Measurements from ENCODE around the gene CHST6.
"Not testable (repeated sequence)": the region's sequence is repeated elsewhere in the genome, so short reads cannot be mapped to it uniquely, and the experiment has no call there.

CHST6 gene

DNA sequence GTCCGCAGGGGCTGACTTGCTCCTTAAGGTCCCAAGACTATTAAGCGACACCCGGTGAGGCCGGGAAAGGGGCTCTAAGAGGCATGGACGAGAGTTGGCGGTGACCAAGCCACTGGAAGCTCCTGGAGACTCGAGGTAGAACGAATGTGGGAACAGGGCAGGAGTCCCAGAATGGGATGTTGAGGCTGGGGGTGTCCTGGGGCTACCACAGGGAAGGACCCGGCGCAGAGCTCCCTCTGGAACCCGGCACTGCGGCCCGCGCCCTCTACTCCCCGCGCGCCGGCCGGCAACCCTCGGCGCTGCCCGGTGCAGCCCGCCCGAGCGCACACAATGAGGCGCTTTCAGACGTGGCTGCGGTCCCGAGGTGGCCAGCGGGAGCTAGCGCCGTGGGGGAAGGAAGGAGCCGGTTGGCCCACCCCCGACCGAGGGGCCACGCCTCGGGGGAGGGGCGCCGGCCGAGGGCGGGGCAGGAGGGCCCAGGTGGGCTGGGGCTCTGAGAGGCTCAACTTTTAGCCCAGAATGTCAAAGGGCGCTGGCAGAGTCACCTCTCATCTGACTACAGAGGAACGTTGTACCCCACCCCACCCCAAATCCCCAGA, at the start of gene CHST6:
TSS of gene CHST6 (minus strand) at position 366 of the 599 bp plus-strand sequence. CDS start 15,613 bp downstream, outside the sequence.
- DNase-seq, result peak in 50 of 56 donors; percentile 12 to 89 (median 63)

DNA sequence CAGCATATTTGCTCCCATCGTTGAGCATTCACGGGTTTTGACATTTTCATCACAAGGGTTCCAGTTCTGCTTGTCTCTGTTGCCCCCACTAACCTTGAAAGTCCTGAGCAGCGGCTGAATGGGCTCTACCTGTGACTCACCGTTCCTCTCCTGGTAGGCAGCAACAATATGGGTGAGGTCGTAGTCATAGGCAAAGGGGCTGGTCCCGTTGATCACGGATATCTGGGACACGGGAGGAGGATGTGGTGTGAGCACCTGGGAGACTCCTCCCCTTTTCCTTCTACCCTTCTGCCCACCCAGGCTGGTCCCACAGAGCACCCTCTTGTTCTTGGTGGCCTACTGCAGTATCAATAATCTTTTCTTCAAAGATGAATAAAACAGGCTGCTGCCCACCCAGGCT, 47.2 kb upstream of the CHST6 start:
- not testable (repeated sequence) for DNase-seq

DNA sequence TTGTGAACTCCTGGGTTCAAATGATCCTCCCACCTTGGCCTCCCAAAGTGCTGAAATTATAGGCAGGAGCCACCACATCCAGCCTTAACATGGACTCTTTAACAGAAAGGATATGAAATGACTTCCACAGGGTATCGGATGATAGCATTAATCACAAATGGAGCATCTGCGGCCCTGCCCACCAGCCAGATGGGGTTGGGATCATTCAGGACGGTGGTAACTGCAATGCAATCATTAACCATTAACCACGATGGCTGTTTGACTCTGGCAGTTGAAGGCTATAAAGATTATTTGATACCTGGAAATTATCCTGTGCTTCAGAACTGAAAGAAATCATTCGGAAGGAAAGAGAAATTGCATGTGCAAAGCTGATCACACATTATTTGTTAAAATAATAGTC, 46.0 kb upstream of the CHST6 start:
- DNase-seq, result no peak

DNA sequence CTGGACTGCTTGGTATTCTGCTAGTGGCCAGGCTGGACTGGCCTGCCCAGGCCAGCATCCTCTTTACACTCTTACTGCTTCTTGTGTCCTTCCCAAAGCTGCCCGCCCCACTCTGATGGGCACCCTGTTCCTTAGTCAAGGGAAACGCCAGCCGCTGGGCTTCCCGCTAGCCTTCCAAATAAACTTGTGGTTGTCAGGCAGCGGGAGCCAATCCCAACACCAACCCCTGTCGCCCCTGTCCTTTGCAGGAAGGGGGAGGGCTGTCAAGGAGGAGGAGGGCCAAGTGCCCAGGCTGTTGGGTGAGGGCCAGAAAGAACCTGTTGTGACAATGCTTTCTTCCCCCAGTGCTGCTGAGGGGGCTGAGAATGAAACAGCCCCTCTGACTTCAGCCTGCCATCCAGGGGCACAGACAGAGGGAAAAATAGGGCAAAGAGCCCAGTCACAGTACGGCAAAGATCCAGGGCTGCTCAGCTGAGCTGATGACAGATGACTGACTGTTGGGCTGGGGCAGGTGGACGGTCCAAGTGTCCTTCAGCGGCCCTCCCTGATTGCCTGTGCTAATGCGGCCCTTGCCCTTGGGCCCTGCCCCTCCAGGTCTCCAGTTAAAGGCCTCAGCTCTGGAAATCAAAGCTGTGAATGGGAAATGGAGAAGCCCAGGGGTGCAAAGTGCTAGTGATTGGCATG, 43.8 kb upstream of the CHST6 start:
- DNase-seq, result peak in 22 of 56 donors; percentile 0 to 48 (median 10)

DNA sequence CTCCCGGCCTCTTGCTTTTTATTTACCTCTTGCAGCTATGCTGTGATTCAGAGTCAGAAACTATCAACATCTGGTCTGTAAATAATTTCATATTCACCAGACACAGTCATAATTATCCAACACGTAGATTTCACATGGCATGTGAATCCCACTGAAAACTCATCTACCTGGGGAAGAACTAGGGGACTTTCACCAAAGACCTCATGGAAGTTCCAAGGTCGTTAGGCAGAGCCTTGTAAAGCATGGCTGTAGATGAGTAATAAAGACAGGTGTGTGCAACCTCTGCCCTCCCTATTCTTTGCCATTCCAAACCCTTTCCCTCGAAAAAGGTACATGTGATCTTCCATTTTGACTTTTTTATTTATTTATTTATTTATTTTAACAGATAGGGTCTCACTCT, 42.5 kb upstream of the CHST6 start:
- DNase-seq, result no peak

DNA sequence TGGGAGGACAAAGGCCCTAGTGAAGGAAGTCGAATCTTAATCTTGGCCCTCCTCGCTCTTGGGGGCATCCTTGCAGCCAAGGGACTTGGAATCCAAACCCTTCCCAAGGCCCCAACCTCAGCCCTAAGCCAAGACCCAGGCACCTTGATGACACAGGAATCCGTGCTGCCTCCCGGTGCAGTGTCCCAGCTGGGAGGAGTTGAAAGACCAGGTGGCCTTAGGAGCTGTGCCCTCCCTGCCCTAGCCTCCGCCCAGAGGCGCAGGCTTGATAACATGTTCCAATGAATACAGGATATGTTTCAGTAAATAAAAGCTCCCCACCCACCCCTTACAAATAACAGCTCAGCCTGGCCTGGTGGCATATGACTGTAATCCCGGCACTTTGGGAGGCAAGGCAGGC, 40.7 kb upstream of the CHST6 start, which contains the start of gene CHST5:
TSS of gene CHST5 (minus strand) at position 208 of the 400 bp plus-strand sequence. CDS start 5,724 bp downstream, outside the sequence.
- DNase-seq, result no peak

DNA sequence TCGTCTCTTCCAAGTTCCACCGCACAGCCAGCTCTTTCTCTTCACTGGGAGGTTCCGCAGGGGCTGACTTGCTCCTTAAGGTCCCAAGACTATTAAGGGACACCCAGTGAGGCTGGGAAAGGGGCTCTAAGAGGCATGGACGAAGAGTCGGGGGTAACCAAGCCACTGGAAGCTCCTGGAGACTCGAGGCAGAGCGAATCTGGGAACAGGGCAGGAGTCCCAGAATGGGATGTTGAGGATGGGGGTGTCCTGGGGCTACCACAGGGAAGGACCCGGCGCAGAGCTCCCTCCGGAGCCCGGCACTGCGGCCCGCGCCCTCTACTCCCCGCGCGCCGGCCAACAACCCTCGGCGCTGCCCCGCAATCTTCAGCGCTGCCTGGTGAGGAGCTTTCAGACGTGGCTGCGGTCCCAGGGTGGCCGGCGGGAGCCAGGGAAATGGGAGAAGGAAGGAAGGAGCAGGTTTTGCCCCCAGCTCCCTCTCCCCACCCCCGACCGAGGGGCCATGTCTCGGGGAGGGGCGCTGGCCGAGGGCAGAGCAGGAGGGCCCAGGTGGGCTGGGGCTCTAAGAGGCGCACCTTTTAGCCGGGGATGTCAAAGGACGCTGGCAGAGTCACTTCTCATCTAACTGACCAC, 40.1 kb upstream of the CHST6 start:
- peak in 1 of 56 donors; percentile 20 for DNase-seq

DNA sequence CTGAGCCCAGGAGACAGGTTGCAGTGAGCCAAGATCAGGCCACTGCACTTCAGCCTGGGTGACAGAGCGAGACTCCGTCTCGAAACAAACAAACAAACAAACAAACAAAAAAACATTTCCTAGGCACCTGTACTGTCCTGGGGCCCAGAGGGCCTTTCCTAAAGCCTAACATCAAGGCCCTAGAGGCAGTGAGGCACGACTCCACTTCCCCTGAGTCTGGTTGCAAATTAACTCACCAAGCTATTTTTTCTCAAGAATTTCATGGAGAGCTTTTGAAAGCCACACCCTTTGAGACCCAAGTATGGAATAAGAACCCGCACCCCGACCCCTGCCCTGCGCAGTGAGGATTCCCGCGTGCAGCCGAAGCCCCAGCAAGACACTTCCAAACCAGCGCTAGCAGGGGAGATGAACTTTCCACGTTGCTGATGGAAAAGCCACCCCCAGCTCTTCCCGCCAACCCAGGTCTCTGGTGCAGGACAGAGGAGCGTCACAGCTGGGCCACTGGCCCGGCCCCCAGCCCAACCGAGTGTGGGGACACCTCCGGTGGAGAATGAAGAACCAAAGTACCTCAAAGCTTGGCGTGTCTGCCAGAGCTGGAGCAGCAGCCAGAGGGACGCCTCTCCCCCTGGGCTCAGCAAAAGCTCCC, 39.4 kb upstream of the CHST6 start:
- no peak for DNase-seq

DNA sequence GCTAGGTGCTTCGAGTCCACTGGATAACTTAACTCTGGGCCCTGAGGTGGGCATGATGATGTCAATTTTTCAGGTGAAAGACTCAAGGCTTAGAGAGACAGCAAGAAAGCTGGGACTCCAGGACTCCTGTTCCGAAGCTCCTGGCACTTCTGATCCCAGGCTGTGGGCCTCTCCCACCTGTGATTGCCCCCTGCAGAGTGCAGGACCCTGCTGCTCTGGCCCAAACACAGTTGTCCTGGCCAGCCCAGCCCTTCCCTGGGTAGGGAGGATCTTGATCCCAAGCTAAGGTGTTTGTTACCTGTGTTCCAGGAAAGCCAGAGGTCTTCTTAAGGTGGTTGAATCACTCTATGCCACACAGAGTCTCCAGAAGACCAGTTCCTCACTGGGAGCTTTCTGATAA, 37.5 kb upstream of the CHST6 start:
- DNase-seq, result no peak

DNA sequence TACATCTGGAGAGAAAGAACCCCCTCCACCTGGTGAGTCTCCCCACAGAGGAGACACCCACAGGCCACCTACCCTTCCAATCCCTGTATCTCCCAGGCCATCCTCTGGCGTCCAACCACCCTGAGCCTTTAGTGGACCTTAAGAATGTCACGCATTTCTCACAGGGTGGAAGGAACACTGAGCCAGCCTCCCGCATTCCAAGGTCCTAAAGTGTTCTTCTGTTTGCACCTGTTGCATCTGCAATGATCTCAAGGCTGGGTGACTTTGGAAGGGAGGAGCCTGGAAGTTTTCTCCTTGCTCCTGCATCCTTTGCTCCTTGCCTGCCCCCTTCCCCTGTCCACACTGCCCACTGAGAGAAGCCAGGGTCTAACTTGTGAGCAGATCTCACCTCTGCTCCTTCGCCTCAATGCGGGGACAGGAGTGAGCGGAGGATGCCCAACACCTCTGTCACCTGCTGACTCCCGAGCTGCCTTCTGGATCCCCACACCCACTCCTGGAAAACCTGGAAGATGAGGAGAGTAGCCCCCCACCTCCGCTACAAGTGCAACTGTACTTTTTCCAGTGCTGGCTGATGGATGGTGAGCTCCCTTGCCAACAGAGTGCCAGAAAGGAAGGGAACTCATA, 37.0 kb upstream of the CHST6 start:
- no peak for DNase-seq

DNA sequence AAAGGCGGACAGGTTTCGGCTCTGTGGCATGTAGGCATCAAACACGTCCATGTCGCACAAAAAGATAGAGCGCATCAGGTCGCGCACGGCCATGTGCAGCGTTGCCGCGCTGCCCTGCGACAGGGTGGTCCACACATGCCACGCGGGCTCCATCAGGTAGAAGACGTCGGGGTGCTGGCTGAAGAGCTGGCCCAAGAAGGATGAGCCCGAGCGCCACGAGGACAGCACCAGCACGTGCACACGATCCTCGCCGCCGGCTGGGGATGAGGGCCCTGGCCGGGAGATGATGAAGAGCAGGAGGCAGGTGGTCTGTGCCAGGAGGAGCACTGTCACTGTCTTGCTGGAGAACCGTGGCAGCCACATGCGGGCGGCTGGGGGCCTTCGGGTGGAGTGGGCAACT, 34.7 kb upstream of the CHST6 start:
- no peak for DNase-seq

DNA sequence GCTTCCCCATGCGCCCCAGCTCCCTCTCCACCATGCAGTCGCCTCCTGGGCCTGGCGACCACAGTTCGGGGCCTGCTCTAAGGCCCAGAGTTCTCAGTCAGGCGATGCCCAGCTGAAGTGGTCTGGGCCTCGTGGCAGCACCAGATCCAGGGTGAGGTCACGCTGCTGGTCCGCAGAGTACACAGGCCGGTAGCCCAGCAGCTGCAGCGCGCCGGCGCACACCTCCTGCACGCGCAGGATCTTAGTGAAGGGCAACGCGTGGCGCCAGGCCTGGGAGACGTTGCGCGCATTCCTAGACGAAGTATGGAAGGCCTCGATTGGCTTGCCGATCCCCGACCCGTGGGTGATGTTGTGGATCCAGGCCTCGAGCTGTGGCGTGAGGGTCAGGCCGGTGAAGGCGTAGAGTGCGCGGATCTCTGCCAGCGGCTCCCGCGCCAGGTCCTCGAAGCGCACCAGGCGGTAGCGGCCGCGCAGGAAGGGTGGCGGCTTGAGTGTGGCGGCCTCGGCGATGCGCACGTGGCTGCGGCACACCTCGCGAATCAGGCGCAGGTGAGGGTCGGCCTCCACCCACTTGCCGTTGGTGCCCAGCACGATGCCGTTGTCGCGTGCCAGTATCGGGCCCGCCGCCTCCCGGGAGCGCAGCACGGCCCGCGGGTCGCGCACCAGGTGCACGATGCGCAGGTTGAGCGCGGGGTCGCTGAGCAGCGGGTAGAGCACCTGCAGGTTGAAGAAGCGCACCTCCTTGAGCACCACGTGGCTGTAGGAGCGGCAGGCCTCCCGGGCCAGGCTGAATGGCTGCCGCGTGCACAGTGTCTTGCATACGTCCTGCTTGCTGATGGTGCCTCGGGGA, 34.0 kb upstream of the CHST6 start:
- DNase-seq, result no peak

DNA sequence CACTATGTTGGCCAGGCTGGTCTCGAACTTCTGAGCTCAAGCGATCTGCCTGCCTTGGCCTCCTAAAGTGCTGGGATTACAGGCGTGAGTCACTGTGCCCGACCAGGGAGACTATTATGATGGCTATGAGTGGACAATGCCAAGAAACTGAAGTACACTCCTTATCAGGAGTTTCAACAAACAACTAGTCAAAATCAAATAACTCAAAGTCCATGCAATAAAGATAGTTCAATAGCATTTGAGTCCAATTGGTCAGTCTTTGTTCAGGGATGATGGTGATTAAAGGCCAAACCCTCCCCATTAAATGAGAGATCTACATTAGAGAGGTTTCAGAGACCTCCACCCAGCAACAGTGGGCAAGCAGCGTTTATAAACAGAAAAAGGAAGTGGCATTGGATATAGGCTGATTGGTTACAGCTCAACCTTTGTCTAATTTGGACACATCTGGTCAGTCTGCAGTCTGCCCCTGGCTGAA, 32.6 kb upstream of the CHST6 start:
- no peak for DNase-seq

DNA sequence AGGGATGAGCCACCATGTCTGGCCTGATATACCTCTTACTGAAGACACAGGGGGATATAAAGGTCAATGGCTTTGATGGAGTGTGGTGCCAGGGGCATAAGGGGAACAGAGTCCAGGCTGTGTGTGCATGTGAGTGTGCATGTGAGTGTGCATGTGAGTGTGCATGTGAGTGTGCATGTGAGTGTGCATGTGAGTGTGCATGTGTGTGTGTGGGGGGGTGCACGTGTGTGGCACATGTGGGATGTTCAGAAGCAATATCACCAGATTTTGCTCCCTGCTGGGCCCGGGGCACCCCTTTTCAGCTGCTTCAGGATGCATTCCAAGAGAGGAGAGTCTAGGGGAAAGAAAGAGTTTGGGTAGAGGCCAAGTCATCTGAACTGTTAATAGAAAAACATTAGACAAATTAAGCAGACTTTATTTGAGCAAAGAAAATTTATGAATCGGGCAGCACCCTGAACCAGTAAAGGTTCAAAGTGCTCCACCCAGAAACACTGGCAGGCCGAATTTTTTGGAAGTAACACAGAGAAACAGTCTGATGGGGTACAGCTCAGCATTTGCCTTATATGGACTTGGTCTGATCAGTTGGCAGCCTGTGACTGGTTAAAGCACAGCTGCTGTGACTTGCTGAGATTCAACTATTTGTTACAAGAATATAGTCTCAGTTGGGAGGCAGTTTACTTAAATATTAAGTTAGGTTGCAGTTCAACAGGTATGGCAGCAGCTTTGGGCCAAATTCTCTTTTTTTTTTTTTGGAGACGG, 31.0 kb upstream of the CHST6 start:
- no peak for DNase-seq

DNA sequence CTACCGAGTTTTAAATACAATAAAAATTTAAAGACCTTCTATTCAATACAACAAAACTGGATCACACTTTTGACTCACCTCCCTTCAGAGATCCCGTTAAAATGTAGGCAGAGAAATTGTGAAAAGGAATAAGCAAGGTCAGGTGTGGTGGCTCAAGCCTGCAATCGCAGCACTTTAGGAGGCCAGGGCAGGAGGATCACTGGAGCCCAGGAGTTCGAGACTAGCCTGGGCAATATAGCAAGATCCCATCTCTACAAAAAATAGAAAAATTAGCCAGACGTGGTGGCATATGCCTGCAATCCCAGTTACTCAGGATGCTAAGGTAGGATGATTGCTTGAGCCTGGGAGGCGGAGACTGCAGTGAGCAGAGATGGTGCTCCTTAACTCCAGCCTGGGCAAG, 23.9 kb upstream of the CHST6 start:
- no peak for DNase-seq

DNA sequence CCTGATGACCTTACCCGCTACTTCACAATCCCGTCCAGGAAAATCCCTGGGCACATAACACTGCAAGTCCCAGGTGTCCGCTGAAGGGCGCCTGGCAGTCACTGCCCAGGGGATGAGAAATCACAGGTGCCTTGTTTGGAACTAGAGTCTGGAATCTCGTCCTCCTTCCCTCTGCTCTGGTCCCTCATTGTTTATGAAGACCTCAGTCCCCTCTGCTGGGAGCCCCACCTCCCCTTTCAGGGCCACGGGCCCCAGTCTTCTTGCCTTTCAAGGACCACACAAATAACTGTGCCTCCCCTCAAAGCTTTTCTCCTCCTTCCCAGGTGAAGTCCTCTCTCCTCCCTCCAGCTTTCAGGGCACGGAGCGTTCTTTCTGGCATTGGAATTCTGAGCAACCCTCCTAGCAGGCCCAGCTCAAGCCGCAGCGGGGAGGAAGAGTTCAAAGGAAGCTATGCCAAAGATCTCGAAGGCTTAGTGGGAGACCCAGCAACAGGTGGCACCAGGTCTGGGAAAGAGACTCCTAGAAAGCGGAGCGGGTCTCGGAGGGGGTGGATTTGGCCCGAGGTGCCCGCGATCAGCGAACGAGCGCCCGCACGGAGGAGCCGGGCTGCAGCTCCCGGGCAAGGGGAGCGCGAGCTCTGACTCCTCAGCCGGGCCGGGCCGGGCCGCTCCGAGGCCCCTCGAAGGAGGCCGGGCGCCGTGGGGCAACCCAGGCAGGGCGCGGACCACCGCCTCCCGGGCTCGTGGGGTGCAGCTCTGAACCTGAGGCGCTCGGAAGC, 21.1 kb upstream of the CHST6 start:
- peak in 17 of 56 donors; percentile 22 to 68 (median 48) for DNase-seq

DNA sequence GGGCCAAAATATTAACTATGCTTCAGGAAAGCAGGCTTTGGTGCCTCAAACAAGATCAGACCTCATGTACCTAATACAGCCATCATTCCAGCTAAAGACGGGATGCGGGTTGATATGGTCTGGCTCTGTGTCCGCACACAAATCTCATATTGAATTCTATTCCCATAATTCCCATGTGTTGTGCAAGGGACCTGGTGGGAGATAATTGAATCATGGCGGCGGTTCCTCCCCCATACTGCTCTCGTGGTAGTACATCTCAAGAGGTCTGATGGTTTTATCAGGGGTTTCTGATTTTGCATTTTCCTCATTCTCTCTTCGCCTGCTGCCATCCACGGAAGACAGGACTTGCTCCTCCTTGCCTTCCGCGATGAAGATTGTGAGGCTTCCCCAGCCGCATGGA, 19.1 kb upstream of the CHST6 start:
- DNase-seq, result no peak

DNA sequence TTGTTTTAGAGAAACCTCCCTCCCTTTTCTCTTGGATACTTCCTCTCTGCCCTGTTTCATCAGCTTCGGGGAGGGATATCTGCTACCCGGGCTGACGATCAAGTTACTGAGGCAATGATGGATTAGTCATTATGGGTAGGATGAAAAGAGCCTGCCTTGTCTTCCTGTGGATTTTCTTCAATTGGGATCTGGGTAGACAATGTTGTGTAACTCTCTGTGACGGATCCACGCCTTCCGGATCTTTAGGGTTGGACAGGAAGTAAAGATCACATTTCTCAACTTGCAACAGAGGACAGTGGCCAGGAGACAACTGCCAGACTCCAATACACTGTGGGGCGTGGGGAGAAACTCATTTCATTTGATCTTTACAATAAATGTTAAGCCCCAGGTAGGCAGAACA, 11.3 kb upstream of the CHST6 start:
- DNase-seq, result no peak

DNA sequence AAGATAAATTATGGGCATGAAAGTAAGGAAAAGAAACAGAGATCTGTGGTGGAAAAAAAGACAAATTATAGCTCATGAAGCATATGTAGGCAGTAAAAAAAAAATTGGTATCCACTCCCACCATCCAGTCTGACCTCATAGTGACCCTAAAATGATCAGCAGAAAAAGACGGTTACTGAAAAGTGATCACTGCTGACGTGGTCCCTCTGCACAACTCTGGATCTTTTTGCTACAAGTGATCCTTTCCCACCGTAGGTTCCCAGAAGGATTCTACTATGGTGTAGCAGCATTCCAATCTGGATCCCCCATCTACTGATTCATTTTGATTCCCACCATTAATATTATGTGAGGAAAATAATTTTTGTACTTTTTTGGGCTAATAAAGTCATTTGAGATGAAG, 10.9 kb upstream of the CHST6 start:
- DNase-seq, result no peak

All from nucleus accumbens (tissue), 56 donors.